AG20443 (cell line): ENCODE data around the gene VPS37C.

Experiments
- DNase-seq: peaks from one replicate; pipeline ENCODE4 v3.0.0; 2012; ENCODE audit warnings: low spot score, mixed read lengths

VPS37C gene

GRCh38 chr11:61092908-61093763, 68.1 kb downstream of the VPS37C start:
- DNase-seq = no peak

- DNase-seq = no peak
Measured at GRCh38 chr11:61092280-61092766, 68.9 kb downstream of the VPS37C start.

- peak; percentile 45 for DNase-seq
Measured at GRCh38 chr11:61091373-61092279, 69.6 kb downstream of the VPS37C start.

GRCh38 chr11:61090982-61091372, 70.2 kb downstream of the VPS37C start:
- no peak for DNase-seq

- DNase-seq = no peak
Measured at GRCh38 chr11:61090521-61090920, 70.7 kb downstream of the VPS37C start.

- DNase-seq = no peak
Measured at GRCh38 chr11:61089806-61090491, 71.3 kb downstream of the VPS37C start.

GRCh38 chr11:61087426-61088119, 73.7 kb downstream of the VPS37C start:
- no peak for DNase-seq

GRCh38 chr11:61083601-61084147, 77.6 kb downstream of the VPS37C start:
- DNase-seq = no peak

GRCh38 chr11:61082931-61083531, 78.2 kb downstream of the VPS37C start:
- no peak for DNase-seq

- DNase-seq = no peak
Measured at GRCh38 chr11:61082062-61082870, 79.0 kb downstream of the VPS37C start.

- DNase-seq = no peak
Measured at GRCh38 chr11:61080986-61081590, 80.1 kb downstream of the VPS37C start.

- DNase-seq = no peak
Measured at GRCh38 chr11:61080526-61080925, 80.7 kb downstream of the VPS37C start.
